Measurements from ENCODE around the gene GIGYF1.
"Not testable (repeated sequence)": the region's sequence is repeated elsewhere in the genome, so short reads cannot be mapped to it uniquely, and the experiment has no call there.

Gene GIGYF1

DNA sequence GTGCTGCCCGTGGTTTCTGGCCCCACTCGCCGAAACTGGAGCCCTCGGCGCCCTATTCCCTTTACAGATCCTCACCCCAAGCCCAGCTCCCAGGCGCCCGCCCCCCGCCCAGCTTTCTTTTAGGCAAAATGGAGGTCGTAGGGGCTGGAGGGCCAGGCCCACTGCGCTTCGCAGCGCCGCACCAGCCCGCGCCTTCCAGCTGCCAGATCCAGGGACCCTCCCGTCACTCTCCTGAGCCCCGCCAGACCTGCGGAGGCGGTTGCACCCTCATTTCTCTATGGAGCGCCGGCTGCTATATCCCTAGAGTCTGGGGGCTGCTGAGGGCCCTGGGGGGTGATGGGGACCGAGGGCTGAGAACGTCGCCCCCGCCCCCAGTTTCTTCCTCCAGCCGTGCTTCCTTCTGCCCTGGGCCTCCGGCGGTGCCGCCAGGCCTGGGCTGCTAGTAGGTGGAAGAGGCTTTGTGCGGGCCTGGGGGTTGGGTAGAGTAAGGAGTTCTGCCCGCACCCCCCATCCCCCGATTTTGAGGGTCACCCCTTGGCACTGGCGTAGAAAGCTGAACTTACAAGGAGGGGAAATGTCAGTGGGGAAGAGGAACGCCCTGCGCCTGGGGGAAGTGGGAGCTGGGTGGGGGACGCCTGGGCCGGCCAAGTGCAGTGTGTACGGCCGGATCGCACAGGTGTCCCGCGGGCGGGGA lies 19.5 kb downstream of the GIGYF1 start:
- in situ Hi-C loops (cut with MboI; ENCODE audit: low sequenced_read_pairs), result no loop called here

DNA sequence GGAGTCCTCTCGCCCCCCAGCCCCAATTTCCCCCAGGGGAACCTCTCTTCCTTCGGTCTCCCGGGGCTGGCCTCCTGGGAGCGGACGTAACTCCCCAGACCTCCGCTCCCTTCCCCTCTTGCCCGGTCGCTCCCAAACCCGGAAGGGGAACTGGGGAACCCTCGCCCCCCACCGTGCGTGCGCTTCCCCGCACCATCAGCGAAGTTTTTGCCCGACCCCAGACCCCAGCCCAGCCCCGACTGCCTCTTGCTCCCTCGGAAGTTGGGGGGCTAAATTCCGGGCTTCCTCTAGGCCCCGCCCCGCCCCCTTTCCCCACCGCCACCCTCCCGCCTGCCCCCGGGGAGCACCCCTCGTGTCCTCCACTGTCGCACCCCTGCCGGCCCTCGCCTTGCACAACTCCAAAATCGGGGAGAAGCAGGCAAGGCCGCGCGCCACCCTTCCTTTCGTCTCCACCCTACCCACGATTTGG lies 20.1 kb downstream of the GIGYF1 start:
- in situ Hi-C loops (cut with MboI; ENCODE audit: low sequenced_read_pairs), result no loop called here

DNA sequence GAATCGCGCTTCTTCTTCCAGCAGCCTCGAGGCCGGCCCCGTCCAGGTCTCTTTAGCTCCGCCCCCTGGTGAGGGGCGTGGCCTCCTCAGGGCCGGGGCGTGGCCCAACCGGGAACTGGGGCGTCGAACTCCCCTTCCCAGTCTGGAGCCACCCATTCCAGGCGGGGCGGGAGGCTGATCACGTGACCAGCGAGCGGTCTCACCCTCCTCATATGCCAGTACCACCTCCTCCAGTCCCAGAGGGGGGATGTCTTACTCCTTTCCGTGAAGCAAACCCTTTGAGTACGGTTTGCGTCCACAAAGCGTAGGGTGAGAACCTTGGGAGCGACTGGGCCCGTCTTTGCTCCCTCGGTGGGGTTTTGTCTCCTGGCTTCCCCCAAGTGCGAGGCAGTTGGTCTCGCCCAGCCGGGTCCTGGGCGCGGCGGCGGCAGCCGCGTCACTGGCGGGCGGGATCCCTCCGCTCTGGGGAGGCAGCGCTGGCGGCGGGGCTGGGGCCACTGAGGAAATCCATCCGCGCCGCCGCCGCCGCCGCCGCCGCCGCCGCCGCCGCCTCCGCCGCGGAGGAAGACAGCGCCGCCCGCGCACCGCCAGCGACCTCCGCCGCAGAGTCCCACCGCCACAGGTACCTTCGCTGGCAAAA lies 20.6 kb downstream of the GIGYF1 start, which contains the start of gene GNB2:
GNB2 (plus strand) TSS at position 439 of the 640 bp plus-strand sequence. CDS start 2,526 bp downstream, outside the sequence.
- in situ Hi-C loops (cut with MboI; ENCODE audit: low sequenced_read_pairs), result no loop called here

DNA sequence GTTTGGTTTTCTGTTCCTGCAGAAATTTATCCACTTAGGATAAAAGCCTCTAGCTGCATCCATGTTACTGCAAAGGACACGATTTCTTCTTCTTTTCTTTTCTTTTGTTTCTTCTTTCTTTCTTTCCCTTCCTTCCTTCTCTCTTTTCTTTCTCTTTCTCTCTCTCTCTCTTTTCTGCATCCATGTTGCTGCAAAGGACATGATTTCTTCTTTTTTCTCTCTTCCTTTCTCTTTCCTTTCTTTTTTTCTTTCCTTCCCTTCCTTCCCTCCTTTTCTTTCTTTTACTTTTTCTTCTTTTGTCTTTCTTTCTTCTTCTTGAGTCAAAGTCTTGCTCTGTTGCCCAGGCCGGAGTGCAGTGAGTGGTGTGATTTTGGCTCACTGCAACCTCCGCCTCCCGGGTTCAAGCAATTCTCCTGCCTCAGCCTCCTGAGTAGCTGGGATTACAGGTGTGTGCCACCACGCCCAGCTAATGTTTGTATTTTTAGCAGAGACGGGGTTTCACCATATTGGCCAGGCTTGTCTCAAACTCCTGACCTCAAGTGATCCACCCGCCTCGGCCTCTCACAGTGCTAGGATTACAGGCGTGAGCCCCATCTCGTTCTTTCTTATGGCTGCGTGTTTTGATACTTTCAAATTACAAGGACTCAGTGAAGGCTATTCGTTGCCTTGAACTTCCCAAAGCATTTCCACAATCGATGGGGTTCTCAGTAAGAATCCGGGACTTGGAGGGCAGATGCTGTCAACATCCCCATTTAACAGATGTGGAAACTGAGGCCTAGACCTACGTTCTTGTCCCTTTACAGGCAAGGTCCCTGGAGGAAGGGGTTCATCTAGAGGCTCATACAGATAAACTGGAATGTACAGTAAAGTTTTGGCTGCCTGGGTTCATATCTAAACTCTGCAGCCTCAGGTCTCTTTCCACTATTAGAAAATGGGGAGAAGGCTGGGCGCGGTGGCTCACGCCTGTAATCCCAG lies 22.4 kb downstream of the GIGYF1 start:
- in situ Hi-C loops (cut with MboI; ENCODE audit: low sequenced_read_pairs), result no loop called here

DNA sequence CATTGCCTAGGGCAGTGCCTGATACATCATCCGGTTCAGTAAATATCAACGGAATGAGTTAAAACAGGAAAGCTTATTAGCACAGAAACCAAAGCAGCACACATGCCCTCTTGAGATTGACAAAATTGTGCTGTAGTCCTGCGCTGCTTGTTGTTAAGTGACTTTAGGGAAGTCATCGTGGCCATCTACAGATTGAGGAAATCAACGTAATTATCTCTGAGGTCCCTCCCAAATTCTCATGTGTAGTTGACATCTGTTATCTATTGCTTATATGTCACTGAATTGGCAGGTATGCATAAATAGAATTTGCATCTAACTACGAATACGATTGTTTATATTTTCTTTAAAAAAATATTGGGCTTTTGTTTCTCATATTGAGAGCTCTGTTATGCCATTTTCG lies 24.0 kb downstream of the GIGYF1 start:
- in situ Hi-C loops (cut with MboI; ENCODE audit: low sequenced_read_pairs), result no loop called here

DNA sequence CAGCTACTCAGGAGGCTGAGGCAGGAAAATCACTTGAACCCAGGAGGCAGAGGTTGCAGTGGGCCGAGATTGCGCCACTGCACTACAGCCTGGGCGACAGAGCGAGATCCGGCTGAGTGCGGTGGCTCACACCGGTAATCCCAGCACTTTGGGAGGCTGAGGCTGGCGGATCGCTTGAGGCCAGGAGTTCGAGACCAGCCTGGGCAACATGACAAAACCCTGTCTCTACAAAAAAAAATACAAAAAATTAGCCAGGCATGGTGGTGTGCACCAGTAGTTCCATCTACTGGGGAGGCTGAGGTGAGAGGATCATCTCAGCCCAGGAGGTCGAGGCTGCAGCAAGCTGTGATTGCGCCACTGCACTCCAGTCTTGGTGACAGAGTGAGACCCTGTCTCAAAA lies 24.9 kb downstream of the GIGYF1 start:
- in situ Hi-C loops (cut with MboI; ENCODE audit: low sequenced_read_pairs), result not testable (repeated sequence)

DNA sequence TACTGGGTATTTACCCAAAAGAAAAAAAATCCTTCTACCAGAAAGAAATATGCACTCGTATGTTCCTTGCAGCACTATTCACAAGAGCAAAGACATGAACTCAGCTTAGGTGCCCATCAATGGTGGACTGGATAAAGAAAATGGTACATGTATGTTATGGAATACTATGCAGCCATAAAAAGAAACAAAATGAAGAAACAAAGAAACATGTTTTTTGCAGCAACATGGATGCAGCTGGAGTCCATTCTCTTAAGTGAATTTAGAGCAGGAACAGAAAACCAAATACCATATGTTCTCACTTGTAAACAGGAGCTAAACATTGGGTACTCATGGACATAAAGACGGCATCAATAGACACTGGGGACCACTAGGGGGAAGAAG lies 26.0 kb downstream of the GIGYF1 start:
- in situ Hi-C loops (cut with MboI; ENCODE audit: low sequenced_read_pairs), result no loop called here

DNA sequence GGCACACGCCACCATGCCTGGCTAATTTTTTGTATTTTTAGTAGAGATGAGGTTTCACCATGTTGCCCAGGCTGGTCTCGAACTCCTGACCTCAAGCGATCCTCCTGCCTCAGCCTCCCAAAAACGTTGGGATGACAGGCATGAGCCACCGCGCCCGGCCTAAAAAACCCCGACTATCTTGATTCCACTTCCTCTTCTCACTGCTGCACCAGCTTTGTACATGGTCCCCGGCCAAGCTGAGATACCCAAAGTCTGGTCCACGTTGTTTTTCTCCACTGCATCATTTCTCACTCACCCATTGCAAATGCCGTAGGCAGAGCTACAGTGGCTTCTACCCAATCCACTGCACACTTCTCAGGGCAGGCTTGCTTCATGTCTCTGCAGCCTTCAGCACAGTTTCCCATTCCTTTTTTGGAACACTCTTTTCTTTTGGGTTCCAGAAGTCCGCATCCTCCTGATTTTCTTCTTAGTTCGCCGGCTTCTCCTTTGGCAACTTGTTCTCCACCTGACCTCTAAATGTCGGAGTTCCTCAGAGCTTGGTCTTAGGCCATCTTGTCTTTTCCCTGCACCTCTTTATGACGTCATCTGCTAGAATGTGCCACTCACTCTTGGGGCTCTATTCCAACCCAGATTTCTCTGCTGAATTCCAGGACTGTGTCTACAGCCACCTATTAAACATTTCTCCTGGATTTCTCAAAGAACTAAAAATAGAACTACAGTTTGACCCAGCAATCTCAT lies 26.6 kb downstream of the GIGYF1 start:
- in situ Hi-C loops (cut with MboI; ENCODE audit: low sequenced_read_pairs), result no loop called here

DNA sequence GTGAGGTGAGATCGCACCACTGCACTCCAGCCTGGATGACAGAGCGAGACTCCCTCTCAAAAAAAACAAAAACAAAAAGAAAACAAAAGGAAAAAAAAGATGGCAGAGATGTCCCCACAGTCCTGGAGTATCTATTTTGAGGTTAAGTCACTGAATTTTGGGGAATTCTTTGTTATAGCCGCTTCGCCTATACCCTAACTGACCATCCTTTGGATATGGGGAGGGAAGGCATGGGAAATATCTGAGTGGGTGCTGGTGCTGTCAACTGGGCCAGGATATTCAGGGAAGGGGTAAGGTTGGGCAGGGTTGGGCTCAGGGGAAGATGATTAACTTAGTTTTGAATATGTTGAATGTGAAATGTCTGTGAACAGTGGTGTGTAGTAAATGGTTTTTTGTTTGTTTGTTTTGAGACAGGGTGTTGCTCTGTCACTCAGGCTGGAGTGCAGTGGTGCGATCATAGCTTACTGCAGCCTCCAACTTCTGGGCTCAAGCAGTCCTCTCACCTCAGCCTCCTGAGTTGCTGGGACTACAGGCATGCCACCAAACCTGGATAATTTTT lies 28.8 kb downstream of the GIGYF1 start:
- in situ Hi-C loops (cut with MboI; ENCODE audit: low sequenced_read_pairs), result no loop called here

DNA sequence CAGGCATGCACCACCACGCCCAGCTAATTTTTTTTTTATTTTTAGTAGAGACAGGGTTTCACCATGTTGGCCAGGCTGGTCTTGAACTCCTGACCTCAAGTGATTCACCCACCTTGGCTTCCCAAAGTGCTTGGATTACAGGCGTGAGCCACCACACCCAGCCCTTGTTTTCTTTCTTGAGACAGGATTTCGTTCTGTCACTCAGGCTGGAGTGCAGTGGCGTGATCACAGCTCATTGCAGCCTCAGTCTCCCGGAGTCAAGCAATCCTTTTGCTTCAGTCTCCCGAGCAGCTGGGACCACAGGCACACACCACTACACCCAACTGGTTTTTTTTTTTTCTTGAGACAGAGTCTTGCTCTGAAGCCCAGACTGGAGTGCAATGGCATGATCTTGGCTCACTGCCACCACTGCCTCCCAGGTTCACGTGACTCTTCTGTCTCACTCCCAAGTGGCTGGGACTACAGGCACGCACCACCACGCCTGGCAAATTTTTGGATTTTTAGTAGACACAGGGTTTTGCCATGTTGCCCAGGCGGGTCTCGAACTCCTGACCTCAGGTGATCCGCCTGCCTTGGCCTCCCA lies 31.8 kb downstream of the GIGYF1 start:
- in situ Hi-C loops (cut with MboI; ENCODE audit: low sequenced_read_pairs), result not testable (repeated sequence)

DNA sequence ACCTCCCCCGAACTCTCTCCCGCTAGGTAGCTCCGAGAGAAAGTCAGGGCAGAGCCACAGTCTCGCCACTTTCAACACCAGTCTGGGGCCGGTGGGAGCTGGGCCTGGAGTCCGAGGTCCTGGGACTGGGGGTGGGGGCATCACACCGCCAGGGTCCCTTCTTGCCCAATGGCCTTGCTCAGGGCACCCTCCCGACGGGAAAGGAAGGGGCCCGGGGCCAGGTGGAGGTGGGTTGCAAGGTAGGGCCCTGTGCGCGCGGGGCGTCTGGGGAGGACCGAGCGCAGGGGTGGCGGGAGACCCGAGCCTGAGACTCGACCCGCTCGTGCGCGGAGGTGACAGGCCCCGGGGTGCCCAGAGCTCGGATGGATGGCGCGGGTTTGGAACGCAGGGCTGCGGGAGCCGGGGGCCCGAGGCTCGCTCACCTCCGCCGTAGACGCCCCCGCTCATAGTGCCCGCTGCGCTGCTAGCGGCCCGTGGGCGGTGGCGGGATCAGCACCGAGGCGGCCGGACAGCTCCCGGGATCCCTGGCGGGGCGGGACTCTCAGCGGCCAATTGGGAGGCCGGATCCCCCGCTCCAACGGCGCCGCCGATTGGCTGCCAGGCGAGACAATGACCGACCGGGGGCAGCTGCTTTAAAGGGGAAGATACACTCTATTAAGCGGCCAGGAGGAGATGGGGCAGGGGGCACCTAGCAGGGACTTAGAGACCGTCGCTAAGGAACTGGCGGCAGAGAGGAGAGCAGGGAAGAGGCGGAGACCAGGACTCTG lies 38.0 kb downstream of the GIGYF1 start, which contains the start of gene ACTL6B:
ACTL6B (minus strand) TSS at position 541 of the 767 bp plus-strand sequence; CDS start at position 447, 94 bp downstream.
- in situ Hi-C loops (cut with MboI; ENCODE audit: low sequenced_read_pairs), result no loop called here

DNA sequence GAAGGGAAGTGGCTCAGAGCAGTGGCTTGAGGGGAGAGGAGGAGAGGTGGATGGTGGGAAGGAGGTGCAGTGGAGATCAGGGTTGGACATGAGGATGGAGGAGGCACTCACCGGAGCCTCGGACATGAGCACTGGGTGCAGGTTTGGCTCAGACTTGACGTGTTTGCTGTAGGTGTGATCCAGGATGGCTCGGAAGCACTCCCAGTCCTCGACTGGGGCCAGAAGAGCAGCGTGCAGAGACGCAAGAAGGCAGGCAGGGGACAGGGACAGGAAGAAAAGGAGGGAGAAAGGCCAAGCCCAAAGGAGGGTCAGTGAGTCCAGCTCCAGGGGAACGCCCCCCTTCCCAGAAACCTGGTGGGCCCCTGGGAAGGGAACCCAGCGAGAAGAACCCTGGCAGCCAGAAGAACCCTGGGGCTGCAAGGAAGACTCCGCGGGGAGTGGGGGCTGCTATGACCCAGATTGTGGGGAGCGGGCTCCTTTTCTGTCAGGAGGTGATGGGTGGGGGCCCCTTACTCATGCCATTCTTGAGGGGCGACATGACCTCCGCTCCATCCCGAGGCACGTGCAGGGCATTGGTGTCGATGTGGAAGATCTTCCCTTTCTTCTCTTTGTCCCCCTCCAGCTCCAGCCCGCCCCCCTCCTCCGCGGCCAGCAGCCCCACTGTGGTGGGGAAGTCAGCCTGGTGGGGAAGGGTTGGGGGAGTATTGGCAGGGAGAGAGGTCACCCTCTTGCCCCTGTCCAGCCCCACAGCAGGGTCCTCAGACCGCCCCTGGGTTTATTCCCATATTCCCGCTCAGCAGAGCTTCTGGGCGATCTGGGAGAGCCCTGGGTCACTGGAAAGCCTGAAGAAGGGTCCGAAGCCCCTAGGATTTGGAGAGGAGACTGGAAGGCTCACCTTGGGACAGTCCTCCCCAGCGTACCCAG lies 38.9 kb downstream of the GIGYF1 start:
- in situ Hi-C loops (cut with MboI; ENCODE audit: low sequenced_read_pairs), result no loop called here

DNA sequence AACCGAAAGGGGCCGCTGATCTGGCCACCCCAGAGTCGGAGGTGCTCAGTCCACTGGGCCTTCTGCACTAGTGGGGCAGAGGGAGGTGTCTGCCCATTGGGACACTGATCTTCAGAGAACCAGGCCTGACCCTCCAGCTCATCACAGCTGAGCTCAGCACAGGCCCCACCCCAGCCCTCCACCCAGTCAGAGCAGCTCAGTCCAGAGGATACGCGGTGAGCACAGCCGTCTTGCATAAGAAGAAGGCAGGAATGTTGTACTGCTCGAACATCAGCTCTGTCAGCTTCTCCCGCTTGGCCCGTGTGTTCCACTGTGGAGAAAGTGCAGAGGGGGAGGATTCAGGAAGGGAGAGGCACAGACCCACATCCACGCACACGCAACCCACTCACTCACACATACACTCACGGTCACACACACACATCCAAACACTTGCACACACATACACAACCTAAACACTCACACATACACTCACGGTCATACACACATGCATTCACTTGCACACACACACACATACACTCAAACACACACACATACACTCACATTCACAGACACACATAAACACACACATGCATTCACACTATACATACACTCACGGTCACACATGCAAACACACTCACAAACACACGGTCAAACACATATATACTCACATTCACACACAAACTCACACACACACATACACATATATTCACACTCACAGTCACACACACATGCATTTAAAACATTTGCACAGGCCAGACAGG lies 44.1 kb downstream of the GIGYF1 start:
- in situ Hi-C loops (cut with MboI; ENCODE audit: low sequenced_read_pairs), result no loop called here

DNA sequence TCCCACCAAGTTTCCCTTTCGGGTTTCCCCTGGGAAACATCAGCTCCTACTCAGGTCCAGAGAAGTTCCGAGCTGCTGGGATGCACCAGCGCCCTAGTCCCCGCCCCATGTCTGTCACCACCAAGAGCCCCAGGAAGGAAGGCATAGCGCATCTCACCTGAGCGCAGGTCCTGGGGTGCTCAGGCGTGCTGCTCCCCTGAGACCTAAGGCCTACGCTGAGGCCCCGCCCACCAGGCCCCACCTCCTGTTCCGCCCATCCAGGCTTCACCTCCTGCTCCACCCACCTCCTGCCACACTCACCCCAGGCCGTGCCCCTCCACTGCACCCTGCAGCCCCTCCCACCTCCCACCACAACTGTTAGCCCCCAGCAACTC lies 51.5 kb downstream of the GIGYF1 start:
- in situ Hi-C loops (cut with MboI; ENCODE audit: low sequenced_read_pairs), result no loop called here

DNA sequence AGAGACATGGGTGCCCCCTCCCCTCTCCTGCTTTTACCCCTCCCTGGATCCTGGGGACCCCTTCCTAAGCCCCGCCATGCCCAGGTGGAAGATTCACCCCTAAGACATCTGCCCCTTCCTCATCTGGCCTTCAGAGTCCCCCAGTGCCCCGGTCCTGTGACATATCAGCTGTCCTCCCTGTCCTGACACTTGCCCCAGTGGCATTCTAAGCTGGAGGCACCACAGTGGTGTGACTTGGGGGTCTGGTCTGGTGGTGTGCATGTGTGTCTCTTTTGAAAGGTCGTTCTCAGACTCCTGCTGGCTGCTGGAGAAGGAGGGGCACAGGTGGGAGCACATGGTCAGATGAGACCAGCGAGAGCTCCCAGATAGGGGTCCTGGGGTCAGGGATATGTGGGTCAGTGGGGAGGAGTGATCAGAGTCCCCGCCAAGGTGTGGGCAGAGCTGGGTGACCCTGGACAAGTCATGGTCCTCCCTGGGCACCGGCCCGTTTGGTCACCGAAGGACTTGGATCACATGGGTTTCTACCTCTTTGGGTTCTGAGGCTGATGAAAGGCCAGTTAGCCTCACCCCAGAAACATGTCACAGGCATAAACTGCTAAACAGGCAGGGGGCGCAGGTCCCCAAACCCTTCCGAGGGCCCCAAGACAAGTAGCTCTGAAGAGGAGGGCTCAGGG lies 52.1 kb downstream of the GIGYF1 start:
- in situ Hi-C loops (cut with MboI; ENCODE audit: low sequenced_read_pairs), result no loop called here

DNA sequence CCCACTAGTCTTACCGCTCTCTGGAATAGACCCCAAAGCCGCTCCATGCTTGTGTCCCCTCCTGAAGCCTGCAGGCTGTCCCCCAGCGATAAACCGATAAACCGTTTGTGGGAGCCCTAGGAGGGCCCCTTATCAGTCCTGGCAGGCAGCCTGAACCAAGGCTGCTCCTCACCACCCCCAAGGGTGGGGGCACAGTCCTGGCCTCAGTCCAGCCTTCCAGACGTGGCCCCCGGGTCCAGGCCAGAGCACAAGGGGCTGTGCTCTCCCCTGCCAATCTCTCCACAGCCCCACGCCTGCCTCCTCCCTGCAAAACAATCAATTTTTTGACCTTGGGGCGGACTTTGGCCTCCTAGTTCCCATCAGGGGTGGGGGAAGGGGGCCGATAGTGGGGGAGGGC lies 52.6 kb downstream of the GIGYF1 start, which contains the start of gene TFR2:
TFR2 (minus strand) TSS at position 90 of the 397 bp plus-strand sequence; CDS start at position 47, 43 bp downstream.
- in situ Hi-C loops (cut with MboI; ENCODE audit: low sequenced_read_pairs), result no loop called here
